ENCODE data around the gene EPHB4.

- TF ChIP-seq CTCF (conservative IDR thresholded peaks at IDR 0.05; ENCODE audit: low read length): no peak
- no peak for TF ChIP-seq EZH2phosphoT487 (IDR thresholded peaks at IDR 0.05; ENCODE audit: borderline replicate concordance)
Measured at GRCh38 chr7:100753750-100754149, 73.6 kb downstream of the EPHB4 start.

Data from Loucy (cell line).